GM12874 (cell line): ENCODE measurements around the gene CNGA3.

ENCODE experiments used
- TF ChIP-seq, protein P1 (sequence below): IDR thresholded peaks from 2 replicates; pipeline ENCODE4 v1.5.1; 2011; ENCODE audit warnings: low read depth, mild to moderate bottlenecking, control low read depth, low read length, moderate library complexity; ENCODE audit not compliant: insufficient read depth

Gene CNGA3

DNA sequence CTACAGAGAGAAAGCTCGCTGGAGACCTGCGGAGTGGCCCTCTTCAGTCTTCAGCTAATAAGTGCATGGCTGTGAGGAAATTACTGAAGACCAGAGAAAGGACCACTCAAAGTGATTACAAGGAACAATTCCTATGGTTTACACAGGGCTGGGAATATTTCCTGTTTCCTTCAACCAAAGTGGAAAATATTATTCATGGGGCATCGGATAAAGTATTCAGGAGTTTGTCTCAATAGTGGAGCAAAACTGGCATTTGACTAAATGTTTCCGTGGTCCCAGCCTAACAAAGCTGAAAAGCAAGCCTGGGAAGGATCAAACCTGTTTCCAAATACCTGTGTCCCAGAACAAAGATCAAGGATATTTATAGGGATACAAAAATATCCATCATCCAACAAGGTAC, 32.0 kb upstream of the CNGA3 start:
- TF ChIP-seq, protein P1, sequence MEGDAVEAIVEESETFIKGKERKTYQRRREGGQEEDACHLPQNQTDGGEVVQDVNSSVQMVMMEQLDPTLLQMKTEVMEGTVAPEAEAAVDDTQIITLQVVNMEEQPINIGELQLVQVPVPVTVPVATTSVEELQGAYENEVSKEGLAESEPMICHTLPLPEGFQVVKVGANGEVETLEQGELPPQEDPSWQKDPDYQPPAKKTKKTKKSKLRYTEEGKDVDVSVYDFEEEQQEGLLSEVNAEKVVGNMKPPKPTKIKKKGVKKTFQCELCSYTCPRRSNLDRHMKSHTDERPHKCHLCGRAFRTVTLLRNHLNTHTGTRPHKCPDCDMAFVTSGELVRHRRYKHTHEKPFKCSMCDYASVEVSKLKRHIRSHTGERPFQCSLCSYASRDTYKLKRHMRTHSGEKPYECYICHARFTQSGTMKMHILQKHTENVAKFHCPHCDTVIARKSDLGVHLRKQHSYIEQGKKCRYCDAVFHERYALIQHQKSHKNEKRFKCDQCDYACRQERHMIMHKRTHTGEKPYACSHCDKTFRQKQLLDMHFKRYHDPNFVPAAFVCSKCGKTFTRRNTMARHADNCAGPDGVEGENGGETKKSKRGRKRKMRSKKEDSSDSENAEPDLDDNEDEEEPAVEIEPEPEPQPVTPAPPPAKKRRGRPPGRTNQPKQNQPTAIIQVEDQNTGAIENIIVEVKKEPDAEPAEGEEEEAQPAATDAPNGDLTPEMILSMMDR = no peak

DNA sequence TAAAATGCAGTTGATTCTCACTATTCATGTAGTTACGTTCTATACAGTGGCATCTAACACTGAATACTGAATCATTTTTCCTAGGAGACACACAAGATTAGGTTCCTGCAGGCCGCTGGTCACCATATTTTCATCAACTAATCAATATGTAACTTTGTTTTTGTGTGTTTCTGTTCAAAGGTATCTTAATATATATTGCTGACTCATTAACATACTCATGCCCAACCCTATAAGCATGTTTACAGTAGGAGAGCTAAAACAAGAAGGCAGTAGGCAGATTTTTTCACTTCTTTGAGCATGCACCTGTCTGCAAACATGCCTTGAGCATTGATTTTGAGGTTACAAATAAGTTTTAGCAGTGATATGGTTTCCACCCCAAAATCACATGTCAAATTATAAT, 30.3 kb upstream of the CNGA3 start:
- TF ChIP-seq, protein P1 = no peak

DNA sequence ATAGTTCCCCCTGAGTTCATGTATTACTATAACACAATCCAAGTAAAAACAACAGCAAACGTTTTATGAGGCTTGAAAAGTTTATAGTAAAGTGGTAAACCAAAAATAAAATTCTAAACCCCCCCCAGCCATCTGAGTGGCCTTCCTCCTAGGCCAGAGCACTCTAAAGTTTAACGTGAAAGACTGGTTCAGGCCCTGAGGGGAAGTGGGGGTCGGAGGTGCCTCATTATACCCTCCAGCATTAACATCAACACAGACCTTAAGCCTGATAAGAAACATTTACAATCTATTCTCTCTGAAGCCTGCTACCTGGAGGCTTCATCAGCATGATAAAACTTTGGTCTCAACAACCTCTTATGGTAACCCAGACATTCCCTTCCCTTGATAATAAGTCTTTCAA, 29.0 kb upstream of the CNGA3 start:
- TF ChIP-seq, protein P1 = no peak

DNA sequence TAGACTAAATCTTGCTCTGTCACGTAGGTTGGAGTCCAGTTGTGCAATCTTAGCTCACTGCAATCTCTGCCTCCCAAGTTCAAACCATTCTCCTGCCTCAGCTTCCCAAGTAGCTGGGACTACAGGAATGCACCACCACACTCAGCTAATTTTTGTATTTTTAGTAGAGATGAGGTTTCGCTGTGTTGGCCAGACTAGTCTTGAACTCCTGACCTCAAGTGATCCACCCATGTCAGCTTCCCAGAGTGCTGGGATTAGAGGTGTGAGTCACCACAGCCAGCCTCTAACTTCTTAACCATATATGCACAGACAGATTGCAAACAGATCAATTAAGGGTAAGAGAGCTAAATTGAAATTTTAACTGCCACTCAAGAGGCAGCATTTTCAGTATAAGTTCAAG, 22.1 kb upstream of the CNGA3 start:
- TF ChIP-seq, protein P1 = no peak

DNA sequence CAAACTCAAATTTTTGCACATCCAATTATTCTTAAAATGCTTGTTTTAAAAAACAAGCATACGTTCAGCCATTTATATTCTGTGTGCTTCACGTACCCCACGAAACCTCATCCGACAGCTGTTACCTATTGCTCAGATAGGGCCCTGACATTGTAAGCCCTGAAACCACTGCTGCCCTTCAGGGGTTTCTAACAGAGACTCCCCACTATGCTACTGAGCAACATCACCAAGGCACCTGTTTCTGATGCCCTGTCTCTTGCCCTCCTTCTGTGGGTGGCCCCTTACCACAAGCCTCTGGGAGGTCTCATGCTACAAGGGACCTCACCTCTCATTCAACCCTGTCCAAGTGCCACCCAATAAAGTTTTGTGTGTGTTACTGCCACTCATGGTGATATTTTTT, 18.5 kb upstream of the CNGA3 start:
- TF ChIP-seq, protein P1 = no peak

DNA sequence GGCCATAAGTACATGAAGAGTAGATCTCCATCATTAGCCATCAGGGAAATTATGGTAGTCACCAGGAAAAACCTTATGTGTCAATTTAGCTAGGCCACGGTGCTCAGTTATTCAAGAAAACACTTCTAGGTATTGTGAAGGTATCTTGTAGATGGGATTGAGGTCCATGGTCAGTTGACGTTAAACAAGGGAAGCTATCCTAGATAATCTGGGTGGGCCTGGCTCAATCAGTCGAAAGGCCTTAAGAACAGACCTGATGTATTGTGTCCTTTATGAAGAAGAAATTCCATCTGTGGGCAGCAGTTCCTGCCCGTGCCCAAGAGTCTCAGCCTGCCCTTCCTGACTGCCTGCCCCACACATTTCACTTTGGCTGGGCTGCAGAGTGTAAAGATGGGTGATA, 16.7 kb upstream of the CNGA3 start:
- TF ChIP-seq, protein P1 = no peak

DNA sequence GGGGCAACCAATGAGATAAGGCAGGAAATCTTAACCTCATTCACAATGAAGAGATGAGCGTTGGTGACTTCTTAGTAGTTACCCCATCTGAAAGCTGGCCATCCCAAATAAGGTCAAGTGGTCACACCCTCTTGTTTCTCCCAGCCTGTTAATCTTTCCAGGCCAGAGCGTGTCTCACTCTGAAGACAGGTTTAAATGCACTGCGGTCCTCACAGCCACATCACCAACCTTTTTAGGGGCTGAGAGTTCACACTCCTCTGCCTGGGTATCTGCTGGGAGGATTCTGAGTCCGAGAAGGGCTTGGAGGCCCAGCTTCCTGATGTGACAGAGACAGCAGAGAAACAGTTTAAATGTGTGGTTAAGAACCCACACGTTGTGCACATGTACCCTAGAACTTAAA, 13.3 kb upstream of the CNGA3 start:
- TF ChIP-seq, protein P1 = no peak

DNA sequence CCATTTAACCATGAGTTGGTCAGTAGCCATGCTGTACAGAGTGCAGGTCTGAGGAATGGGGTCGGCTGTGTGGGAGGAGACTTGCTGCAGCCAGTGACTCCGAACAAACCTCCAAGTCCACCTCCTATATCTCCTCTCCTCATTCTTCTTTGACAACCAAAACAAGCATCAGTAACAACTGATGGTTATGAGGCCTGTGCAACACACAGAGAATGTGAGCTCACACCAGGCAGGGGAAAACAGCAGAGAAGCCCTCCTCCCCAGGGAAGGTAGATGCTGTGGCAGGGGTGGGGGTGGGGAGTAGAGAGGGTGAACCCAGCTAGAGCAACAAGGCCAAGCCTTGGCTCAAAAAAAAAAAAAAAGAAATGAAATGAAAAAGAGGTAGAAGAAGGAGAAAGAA, 12.3 kb upstream of the CNGA3 start:
- TF ChIP-seq, protein P1 = no peak
